Fibroblast of skin of right biceps (primary cell): Measurements from ENCODE around the gene SYT15.
"Not testable (repeated sequence)": the region's sequence is repeated elsewhere in the genome, so short reads cannot be mapped to it uniquely, and the experiment has no call there.

Source experiments
- DNase-seq: peaks from one replicate; pipeline ENCODE4 v3.0.0-alpha.2; 2013

The SYT15 gene

GRCh38 chr10:46594453-46595063 is 15.6 kb downstream of the SYT15 start:
- DNase-seq: not testable (repeated sequence)

- DNase-seq: not testable (repeated sequence)
Observed at GRCh38 chr10:46596570-46596969, 17.6 kb downstream of the SYT15 start.

DNA sequence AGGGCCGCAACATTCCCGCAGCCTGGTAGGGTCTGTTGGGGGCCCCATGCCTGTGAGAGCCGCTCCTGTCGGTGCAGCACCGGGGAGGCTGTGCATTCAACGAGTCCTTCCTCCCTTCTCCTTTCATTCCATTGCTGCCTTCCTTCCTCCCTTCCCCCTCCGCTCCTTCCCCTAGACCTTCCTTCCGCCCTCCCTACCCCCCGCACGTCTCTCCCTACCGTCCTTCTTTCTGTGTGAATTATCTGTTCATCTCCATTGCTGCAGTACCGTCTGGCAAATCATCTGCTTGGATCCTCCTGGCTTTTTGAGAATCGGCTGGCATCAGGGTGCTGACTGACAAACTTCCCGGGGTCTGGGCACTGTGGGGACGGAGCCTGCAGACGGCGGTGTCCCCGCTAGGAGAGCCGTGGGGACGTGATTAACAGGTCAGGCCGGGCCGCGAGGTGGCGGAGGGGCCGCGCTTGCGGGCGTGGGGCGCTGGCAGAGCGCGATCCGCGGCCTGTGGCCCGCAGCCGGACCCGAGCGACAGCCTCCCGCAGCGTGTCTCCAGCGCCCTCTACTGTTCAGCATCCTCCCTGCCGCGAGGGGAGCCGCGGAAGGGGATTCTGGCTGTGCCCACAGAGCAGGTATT is 18.8 kb downstream of the SYT15 start:
- DNase-seq: not testable (repeated sequence)

GRCh38 chr10:46600516-46600915 is 21.6 kb downstream of the SYT15 start:
- DNase-seq: not testable (repeated sequence)

DNA sequence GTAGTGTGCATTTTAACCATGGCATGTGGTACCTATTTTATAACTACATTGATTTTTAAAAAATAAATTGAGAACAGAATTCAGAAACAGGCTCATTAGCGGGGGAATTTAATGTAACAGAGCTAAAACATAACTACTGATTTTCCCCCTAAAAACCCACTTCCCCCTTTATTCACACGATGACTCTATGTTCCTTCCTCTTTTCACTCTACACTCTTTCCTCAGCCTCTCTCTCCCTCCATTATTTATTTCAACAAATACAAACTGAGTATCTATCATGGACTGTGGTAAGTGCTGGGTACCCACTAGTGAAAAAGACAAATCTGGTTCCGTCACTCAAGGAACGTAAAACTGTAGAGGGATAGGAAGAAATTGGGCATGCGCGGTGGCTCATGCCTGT is 36.6 kb downstream of the SYT15 start:
- not testable (repeated sequence) for DNase-seq

DNA sequence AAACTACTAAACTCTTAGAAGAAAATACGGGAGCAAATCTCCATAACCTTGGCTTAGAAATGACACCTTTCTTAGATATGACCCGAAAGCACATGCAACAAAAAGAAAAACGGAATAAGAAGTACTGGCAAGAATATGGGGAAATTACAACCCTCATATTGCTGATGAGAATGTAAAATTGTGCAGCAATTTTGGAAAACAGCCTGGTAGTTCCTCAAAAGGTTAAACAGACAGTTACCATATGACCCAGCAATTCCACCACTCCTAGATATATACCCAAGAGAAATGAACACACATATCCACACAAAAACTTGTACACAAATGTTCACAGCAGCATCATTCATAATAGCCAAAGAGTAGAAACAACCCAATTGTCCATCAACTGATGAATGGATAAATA is 37.3 kb downstream of the SYT15 start:
- not testable (repeated sequence) for DNase-seq

DNA sequence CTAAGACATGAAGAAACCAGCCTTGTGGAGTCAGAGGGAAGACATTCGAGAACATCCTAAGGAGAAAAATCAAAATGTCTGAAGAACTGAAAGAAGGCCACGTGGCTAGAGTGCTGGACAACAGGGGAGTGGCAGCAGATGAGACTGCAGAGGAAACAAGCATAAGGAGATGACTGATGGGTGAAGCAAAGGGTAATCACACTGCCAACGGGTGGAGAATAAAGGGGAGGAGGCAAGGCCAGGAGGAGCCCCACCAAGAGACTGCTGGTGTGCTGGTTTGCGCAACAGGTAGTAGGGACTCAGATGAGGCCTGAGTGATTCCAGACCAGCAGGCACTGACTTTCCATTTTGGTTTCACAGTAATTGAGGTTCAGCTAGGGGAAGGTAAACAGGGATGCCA is 38.2 kb downstream of the SYT15 start:
- not testable (repeated sequence) for DNase-seq

DNA sequence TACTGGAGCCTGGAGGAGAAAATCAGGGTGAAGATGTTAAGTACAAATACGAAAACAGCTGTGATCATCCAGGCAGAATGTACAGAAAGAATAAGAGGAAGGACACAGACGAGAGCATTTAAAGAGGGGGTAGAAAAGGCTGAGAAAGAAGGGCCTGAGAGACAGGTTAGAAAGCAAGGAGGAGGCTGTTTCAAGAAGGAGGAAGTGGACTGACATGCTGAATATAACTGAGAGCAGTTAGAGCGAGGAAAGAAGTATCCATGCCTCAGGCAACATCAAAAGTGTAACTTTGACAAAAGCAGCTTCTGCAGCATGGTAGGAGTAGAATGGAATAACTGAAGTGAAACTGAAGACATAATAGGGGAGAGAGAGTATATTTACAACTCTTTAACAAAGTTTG is 39.0 kb downstream of the SYT15 start:
- DNase-seq: not testable (repeated sequence)

- not testable (repeated sequence) for DNase-seq
Observed at GRCh38 chr10:46623899-46624654, 45.1 kb downstream of the SYT15 start.

DNA sequence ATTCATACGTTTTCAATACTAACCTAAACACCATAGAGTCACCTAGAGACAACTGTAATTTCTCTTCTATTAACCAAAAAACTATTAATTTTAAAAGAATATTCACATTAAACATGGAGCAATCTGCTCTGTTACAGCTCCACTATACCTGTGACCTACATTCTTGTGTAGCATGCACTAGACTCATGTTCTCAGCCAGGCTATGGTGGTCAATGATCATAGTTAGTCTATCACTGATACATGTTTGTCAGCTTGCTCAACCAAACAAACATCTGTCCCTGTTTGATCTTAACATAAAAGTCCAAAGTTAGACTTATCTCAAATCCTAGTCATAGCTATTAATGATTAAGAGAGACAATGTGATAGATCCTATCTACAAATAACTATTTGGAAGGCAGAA is 50.9 kb downstream of the SYT15 start:
- not testable (repeated sequence) for DNase-seq

- DNase-seq: not testable (repeated sequence)
Observed at GRCh38 chr10:46630816-46631215, 51.9 kb downstream of the SYT15 start.

DNA sequence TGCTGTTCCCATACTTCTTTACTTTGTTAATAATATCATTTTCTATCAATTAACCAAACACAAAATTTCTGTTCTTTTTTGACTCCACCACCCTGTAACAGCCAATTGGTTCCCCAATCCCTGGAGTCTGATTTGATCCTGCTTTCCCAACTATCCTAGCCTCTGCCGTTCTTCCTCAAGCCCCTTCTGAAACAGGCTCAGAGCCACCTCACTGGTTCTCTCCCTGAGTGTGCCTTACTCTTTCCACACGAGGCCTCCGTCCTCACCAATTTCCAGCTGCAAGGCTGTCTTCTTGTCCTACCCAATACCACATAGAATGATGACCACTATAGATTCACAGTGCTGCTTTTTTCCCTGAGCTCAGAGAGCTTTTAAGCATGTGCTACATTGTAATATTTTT is 52.8 kb downstream of the SYT15 start:
- DNase-seq: not testable (repeated sequence)

DNA sequence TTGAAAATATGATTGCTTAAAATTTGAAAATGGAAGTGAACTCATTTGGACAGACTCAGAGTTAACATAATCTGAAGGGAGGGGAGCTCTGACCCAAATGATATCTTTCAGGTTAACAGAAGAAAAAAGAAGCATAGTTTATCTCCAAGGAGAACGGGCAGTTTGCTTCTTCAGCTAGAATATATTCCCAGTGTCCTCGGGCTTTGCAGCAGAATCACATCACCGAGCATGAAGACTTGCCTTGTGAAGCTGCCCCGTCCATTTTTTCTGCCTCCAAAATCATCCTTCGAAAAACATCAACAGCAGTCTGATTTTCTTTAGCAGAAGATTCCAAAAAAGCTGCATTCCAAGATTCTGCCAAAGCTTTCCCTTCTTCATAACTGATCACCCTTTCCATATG is 55.8 kb downstream of the SYT15 start:
- DNase-seq: not testable (repeated sequence)

GRCh38 chr10:46635364-46635959 is 56.5 kb downstream of the SYT15 start:
- not testable (repeated sequence) for DNase-seq

- not testable (repeated sequence) for DNase-seq
Observed at GRCh38 chr10:46640005-46640404, 61.1 kb downstream of the SYT15 start.
